Psoas muscle (tissue), 8 donors: Measurements from ENCODE around the gene ADRB2. TPM values are rescaled to one million over a fixed set of nuclear protein-coding genes. Genes with fewer than 3 reads are reported as not detected.

Experiments
- ATAC-seq, 4 donors: fragments of 200-7000 bp; cut with Tn5 transposase; one replicate each; pipeline ENCODE4 v1.9.1; 2020; ENCODE audit warnings: moderate library complexity in 3 of 4, mild to moderate bottlenecking in 2 of 4
- DNase-seq, 2 donors: peaks; one replicate each; pipeline ENCODE4 v3.0.0-alpha.2; 2020
- H3K27ac ChIP-seq: fragments of 200-600 bp; one replicate; pipeline ENCODE4 v1.8.0; 2022
- H3K27me3 ChIP-seq, 3 donors: fragments of 200-600 bp in 1 of 3; one replicate each; pipeline versions ENCODE4 v1.6.1 to v1.8.0; 2013 to 2022; ENCODE audit warnings: low read length in 2 of 3, mild to moderate bottlenecking in 2 of 3, moderate library complexity in 1 of 3; ENCODE audit not compliant: insufficient read depth in 3 of 3
- H3K36me3 ChIP-seq, 2 donors: fragments of 200-600 bp in 1 of 2; one replicate each; pipeline versions ENCODE4 v1.6.1 to v1.8.0; 2013 to 2022; ENCODE audit warnings: low read depth in 1 of 2, mild to moderate bottlenecking in 1 of 2, moderate library complexity in 1 of 2; ENCODE audit not compliant: insufficient read depth in 1 of 2
- H3K4me1 ChIP-seq: fragments of 200-600 bp; one replicate; pipeline ENCODE4 v1.8.0; 2022
- H3K4me3 ChIP-seq: fragments of 200-600 bp; one replicate; pipeline ENCODE4 v1.8.0; 2022; ENCODE audit warnings: mild to moderate bottlenecking
- H3K9me3 ChIP-seq: fragments of 200-600 bp; one replicate; pipeline ENCODE4 v1.8.0; 2022
- CTCF ChIP-seq: fragments of 200-600 bp; IDR thresholded peaks from one replicate; pipeline ENCODE4 v1.8.0; 2022; ENCODE audit warnings: antibody characterized with exemption
- WGBS, 3 donors: extraction: QIAGEN DNeasy Blood & Tissue Kit; methylation state at CpG; one replicate each; pipeline versions ENCODE4 v1.1.6 to v1.1.7; 2013; 5-methylcytosine and 5-hydroxymethylcytosine counted together
- intact Hi-C, 2 donors: fragments of 100-400 bp; cut with DNase I; formaldehyde crosslinking; loops; one replicate each; pipeline versions ENCODE4 v1.11.0 to v1.14.2; 2022
- polyA plus RNA-seq, 3 donors: library from polyadenylated mRNA; stranded (reverse); fragments of 200-250 nt; gene quantifications; one replicate each; pipeline ENCODE4 v1.2.3, GENCODE V29; 2013
- total RNA-seq, 4 donors: library from RNA; stranded (reverse); fragmentation: NEBNext Ultra II Directional in 2 of 4; extraction: Animal tissue kit (Norgen Biotek cat#: 25700) in 2 of 4; gene quantifications; one replicate each; pipeline versions ENCODE4 v1.2.1 to v1.2.4, GENCODE V29; 2021 to 2023
- donor health status: healthy with polysubstance abuse.
- donor health status: DM: no; HTN: no; CAD: no; lungs with moderate emphysema.
- donor health status: Bipolar disorder and iron deficiency.
- donor health status: healthy.
- donor health status: DM: yes; HTN: yes; CAD: no.
- donor health status: DM: no; HTN: no; CAD: no.
- donor health status: DM: no; HTN: no; CAD: no.
- donor health status: DM: yes; HTN: yes; CAD: no.

The ADRB2 gene
- total and polyA plus RNA-seq, 7 donors, result 1.3 to 11.1 (median 5.6) TPM

GRCh38 chr5:148833925-148834324 is 7.5 kb downstream of the ADRB2 start:
- no peaks in the 10 kb centered on the region for H3K9me3 ChIP-seq
- peak overlapping the region; percentile 64 for H3K27ac ChIP-seq
- TF ChIP-seq CTCF, result no peak
- H3K4me3 ChIP-seq, result peak overlapping the region; percentile 23
- peaks cover 79% of the 10 kb centered on the region for H3K4me1 ChIP-seq
- ATAC-seq (no peak), DNase-seq (no peak)
- H3K27me3 ChIP-seq, result no peaks in the 10 kb centered on the region
- intact Hi-C loops, result no loop called here
- no peaks in the 10 kb centered on the region for H3K36me3 ChIP-seq
- WGBS, 3 donors, result 65 to 84% (median 77%) methylated on average over 2 of the region's 2 CpGs

- Histone ChIP-seq H3K9me3 (no peaks in the 10 kb centered on the region), H3K36me3 (no peaks in the 10 kb centered on the region), H3K4me1 (peaks cover 81% of the 10 kb centered on the region), H3K27ac (peak overlapping the region; percentile 64), H3K27me3 (no peaks in the 10 kb centered on the region), H3K4me3 (peak overlapping the region; percentile 23)
- ATAC-seq (peak; percentile 54 to 89 (median 72)), DNase-seq (no peak)
- no peak for TF ChIP-seq CTCF
- intact Hi-C loops, result no loop called here
- 22 to 63% (median 25%) methylated on average over 4 of the region's 4 CpGs for WGBS, 3 donors
Observed at GRCh38 chr5:148834689-148835088, 8.3 kb downstream of the ADRB2 start.

- peaks cover 81% of the 10 kb centered on the region for H3K4me1 ChIP-seq
- H3K9me3 ChIP-seq, result no peaks in the 10 kb centered on the region
- intact Hi-C loops, result no loop called here
- H3K27ac ChIP-seq, result peak overlapping the region; percentile 64
- 82 to 91% (median 83%) methylated on average over 11 of the region's 11 CpGs for WGBS, 3 donors
- no peaks in the 10 kb centered on the region for H3K27me3 ChIP-seq
- ATAC-seq, result no peak
- no peak for DNase-seq
- no peak overlapping the region for H3K4me3 ChIP-seq
- no peak for TF ChIP-seq CTCF
- H3K36me3 ChIP-seq, result no peaks in the 10 kb centered on the region
Observed at GRCh38 chr5:148836272-148837250, 10.2 kb downstream of the ADRB2 start.

- Histone ChIP-seq H3K4me3 (no peak overlapping the region), H3K9me3 (no peaks in the 10 kb centered on the region), H3K4me1 (peaks cover 81% of the 10 kb centered on the region), H3K27ac (peak overlapping the region; percentile 12), H3K27me3 (no peaks in the 10 kb centered on the region), H3K36me3 (no peaks in the 10 kb centered on the region)
- intact Hi-C loops, result no loop called here
- TF ChIP-seq CTCF, result no peak
- ATAC-seq (no peak), DNase-seq (no peak)
- 86 to 97% (median 93%) methylated on average over 3 of the region's 3 CpGs for WGBS, 3 donors
Observed at GRCh38 chr5:148837383-148837782, 11.0 kb downstream of the ADRB2 start.
